K562 (cell line): ENCODE data around the gene CSNK1G2. TPM values are rescaled to one million over a fixed set of nuclear protein-coding genes. Genes with fewer than 3 reads are reported as not detected.

Source experiments
- CAMTA2 ChIP-seq: fragments of 250-450 bp; sonication (Bioruptor Pico); conservative IDR thresholded peaks from 2 replicates; pipeline ENCODE4 v1.5.1; 2022
- CBX3 ChIP-seq, 2 experiments: IDR thresholded peaks; 1 replicate in 1 of 2; 2 replicates in 1 of 2; pipeline ENCODE4 v1.6.1; 2012; ENCODE audit warnings: inconsistent platforms in 2 of 2, low read length in 2 of 2, borderline replicate concordance in 1 of 2, control low read depth in 1 of 2
- FOXJ2 ChIP-seq: fragments of 200-800 bp; sonication (Bioruptor generic); IDR thresholded peaks from 2 replicates; pipeline ENCODE4 v1.6.1; 2016; ENCODE audit warnings: missing genetic modification characterization, missing compliant biosample characterization
- FUS ChIP-seq: fragments of 200-400 bp; formaldehyde crosslinking; optimal IDR thresholded peaks from 2 replicates; pipeline ENCODE3; 2017; ENCODE audit warnings: low read depth, low read length
- HDAC8 ChIP-seq: fragments of 450-650 bp; IDR thresholded peaks from 2 replicates; pipeline ENCODE4 v1.6.1; 2016; ENCODE audit warnings: mild to moderate bottlenecking, missing genetic modification characterization, moderate library complexity, missing compliant biosample characterization
- HEY1 ChIP-seq: fragments of 250-450 bp; sonication (Bioruptor Pico); IDR thresholded peaks from 2 replicates; pipeline ENCODE4 v1.5.0; 2020; ENCODE audit warnings: mild to moderate bottlenecking, moderate library complexity, borderline replicate concordance
- MAZ ChIP-seq, 2 experiments: fragments of 450-650 bp in 1 of 2; sonication (generic) in 1 of 2; formaldehyde crosslinking; IDR thresholded peaks in 1 of 2; conservative IDR thresholded peaks in 1 of 2; 2 replicates each; pipeline versions ENCODE4 v1.4.0 to v1.5.0; 2020; ENCODE audit warnings: mild to moderate bottlenecking in 1 of 2, missing genetic modification reagents in 1 of 2
- NR4A1 ChIP-seq, 2 experiments: fragments of 250-450 bp in 1 of 2; fragments of 450-650 bp in 1 of 2; sonication (Bioruptor Pico) in 1 of 2; IDR thresholded peaks; 2 replicates each; pipeline versions ENCODE4 v1.4.0 to v1.6.1; 2016 to 2020; ENCODE audit warnings: mild to moderate bottlenecking in 2 of 2, missing compliant biosample characterization in 1 of 2, missing genetic modification characterization in 1 of 2, moderate library complexity in 1 of 2
- RNF219 ChIP-seq: fragments of 250-450 bp; sonication (Bioruptor Pico); IDR thresholded peaks from 2 replicates; pipeline ENCODE4 v1.5.0; 2022; ENCODE audit warnings: mild to moderate bottlenecking
- STAT5A ChIP-seq: IDR thresholded peaks from 2 replicates; pipeline ENCODE4 v1.6.1; 2012; ENCODE audit warnings: low read length, inconsistent platforms, borderline replicate concordance
- TAF9B ChIP-seq: fragments of 450-650 bp; IDR thresholded peaks from 2 replicates; pipeline ENCODE4 v1.6.1; 2018; ENCODE audit warnings: mild to moderate bottlenecking; ENCODE audit not compliant: partially characterized antibody
- TEAD1 ChIP-seq, 2 experiments: fragments of 450-650 bp in 1 of 2; sonication (generic) in 1 of 2; formaldehyde crosslinking; IDR thresholded peaks; 2 replicates each; pipeline versions ENCODE4 v1.4.0 to v1.8.0; 2020 to 2022; ENCODE audit warnings: mild to moderate bottlenecking in 2 of 2, missing genetic modification reagents in 1 of 2
- TSC22D4 ChIP-seq: fragments of 450-650 bp; IDR thresholded peaks from 2 replicates; pipeline ENCODE4 v1.6.1; 2016; ENCODE audit warnings: missing genetic modification characterization, missing biosample characterization, control low read depth
- XRCC5 ChIP-seq: fragments of 200-400 bp; formaldehyde crosslinking; IDR thresholded peaks from 2 replicates; pipeline ENCODE4 v1.6.1; 2017; ENCODE audit warnings: low read depth, mild to moderate bottlenecking, low read length
- ZNF133 ChIP-seq: fragments of 250-450 bp; sonication (Bioruptor Pico); IDR thresholded peaks from 2 replicates; pipeline ENCODE4 v1.4.0; 2020; ENCODE audit warnings: mild to moderate bottlenecking
- ZNF232 ChIP-seq: sonication (generic); formaldehyde crosslinking; IDR thresholded peaks from 2 replicates; pipeline ENCODE4 v1.8.0; 2022; ENCODE audit warnings: mild to moderate bottlenecking, missing genetic modification reagents
- ZNF354B ChIP-seq: fragments of 250-450 bp; sonication (Bioruptor Pico); IDR thresholded peaks from 2 replicates; pipeline ENCODE4 v1.4.0; 2020
- ZNF766 ChIP-seq: fragments of 200-800 bp; sonication (Bioruptor generic); conservative IDR thresholded peaks from 2 replicates; pipeline ENCODE4 v1.6.1; 2016; ENCODE audit warnings: missing genetic modification characterization, missing compliant biosample characterization
- polyA plus RNA-seq, 8 experiments: library from polyadenylated mRNA; depleted of rRNA in 4 of 8; stranded (reverse) in 5 of 8; unstranded in 3 of 8; fragments of >200 nt; fragmentation: Nextera tagmentation in 2 of 8; fragmentation: Illumina TruSeq in 1 of 8; extraction: Ambion mirVana in 2 of 8; extraction: Trizol in 1 of 8; gene quantifications; 2 replicates each; pipeline versions ENCODE4 v1.2.1 to v1.2.3, GENCODE V29; 2011 to 2014; ENCODE audit warnings: inconsistent platforms in 1 of 8, missing spikeins in 1 of 8
- total RNA-seq, 7 experiments: library from RNA; depleted of rRNA in 6 of 7; stranded (reverse); fragments of >200 nt in 6 of 7; fragmentation: Illumina TruSeq in 2 of 7; extraction: Trizol in 2 of 7; gene quantifications; 2 replicates each; pipeline versions ENCODE4 v1.2.1 to v1.2.3, GENCODE V29; 2011 to 2021; ENCODE audit warnings: low replicate concordance in 1 of 7
- TF ChIP-seq, protein P1 (sequence below): fragments of 150-350 bp; IDR thresholded peaks from 2 replicates; pipeline ENCODE4 v1.6.1; 2014; ENCODE audit warnings: low read depth, mild to moderate bottlenecking, low read length, borderline replicate concordance
- TF ChIP-seq, protein P2 (sequence below): fragments of 450-650 bp; conservative IDR thresholded peaks from 2 replicates; pipeline ENCODE4 v1.6.1; 2016; ENCODE audit warnings: missing genetic modification characterization, low read depth, mild to moderate bottlenecking, control low read depth, missing compliant biosample characterization

CSNK1G2 gene
- total and polyA plus RNA-seq, 9 of the 15 experiments (the other 6 are each of a cell fraction or from before 2014, with no cell fraction given): 0.48 to 119 (median 49.5) TPM

DNA sequence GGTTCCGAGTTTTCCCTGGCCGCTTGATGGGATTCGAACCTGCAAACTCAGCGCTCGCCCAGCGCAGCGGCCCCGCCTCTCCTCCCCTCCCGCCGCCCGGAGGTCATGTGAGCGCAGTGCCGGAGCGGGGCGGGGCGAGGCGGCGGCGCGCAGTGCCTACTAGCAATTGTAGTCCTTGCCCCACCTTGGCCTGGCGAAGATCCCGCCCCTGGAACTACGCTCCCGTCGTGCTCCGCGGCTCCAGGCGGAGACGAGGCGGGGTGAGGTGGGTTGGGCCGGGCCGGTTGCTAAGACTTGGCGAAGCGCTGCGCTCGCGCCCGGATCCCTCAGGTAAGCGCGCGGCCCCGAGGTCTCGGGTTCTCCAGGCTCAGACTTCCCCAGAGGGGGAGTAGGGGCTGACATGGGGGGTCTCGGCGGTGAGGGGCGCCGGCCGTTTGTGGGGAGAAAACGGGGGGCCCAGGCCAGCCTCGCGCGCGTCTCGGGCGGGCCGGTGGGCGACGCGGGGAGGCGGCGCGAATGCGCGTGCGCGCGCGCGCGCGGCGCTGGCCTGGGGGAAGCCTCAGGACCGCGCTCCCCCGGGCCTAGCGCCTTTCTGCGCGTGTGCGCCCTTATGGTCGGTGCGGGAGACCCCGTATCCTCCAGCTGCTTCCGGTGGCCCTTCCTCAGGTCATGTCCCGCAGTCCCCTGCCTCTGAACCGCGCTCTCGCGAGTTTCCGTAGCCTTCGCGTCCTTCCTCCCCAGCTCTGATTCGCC lies 35.7 kb upstream of the CSNK1G2 start, which contains the start of the genes ADAT3 and SCAMP4 (continued):
- 0 out of 2 replicates have a peak, but pooled peaks have one; percentile 62 for TF ChIP-seq HDAC8 (tag)
- no peak for TF ChIP-seq CAMTA2 (CRISPR knock-in tag)
- no peak for TF ChIP-seq HEY1 (CRISPR knock-in tag)
- TF ChIP-seq XRCC5: no peak; the same call in 1 of the 2 replicates
- peak; percentile 93 for TF ChIP-seq ZNF766 (CRISPR knock-in tag)
- TF ChIP-seq, protein P1, sequence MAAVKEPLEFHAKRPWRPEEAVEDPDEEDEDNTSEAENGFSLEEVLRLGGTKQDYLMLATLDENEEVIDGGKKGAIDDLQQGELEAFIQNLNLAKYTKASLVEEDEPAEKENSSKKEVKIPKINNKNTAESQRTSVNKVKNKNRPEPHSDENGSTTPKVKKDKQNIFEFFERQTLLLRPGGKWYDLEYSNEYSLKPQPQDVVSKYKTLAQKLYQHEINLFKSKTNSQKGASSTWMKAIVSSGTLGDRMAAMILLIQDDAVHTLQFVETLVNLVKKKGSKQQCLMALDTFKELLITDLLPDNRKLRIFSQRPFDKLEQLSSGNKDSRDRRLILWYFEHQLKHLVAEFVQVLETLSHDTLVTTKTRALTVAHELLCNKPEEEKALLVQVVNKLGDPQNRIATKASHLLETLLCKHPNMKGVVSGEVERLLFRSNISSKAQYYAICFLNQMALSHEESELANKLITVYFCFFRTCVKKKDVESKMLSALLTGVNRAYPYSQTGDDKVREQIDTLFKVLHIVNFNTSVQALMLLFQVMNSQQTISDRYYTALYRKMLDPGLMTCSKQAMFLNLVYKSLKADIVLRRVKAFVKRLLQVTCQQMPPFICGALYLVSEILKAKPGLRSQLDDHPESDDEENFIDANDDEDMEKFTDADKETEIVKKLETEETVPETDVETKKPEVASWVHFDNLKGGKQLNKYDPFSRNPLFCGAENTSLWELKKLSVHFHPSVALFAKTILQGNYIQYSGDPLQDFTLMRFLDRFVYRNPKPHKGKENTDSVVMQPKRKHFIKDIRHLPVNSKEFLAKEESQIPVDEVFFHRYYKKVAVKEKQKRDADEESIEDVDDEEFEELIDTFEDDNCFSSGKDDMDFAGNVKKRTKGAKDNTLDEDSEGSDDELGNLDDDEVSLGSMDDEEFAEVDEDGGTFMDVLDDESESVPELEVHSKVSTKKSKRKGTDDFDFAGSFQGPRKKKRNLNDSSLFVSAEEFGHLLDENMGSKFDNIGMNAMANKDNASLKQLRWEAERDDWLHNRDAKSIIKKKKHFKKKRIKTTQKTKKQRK: no peak
- TF ChIP-seq STAT5A: no peak
- TF ChIP-seq FOXJ2 (tag): no peak
- TF ChIP-seq TAF9B: no peak
- TF ChIP-seq CBX3 (IDR thresholded peaks at IDR 0.05; ENCODE audit: borderline replicate concordance in 1 of 2, low read length in 2 of 2): peak in 1 of 2 experiments; percentile 55; a peak in 1 of 3 replicates
- TF ChIP-seq FUS: no peak
- no peak for TF ChIP-seq ZNF133 (CRISPR knock-in tag)
- no peak for TF ChIP-seq NR4A1 (CRISPR knock-in tag; IDR thresholded peaks at IDR 0.05)
- peak; percentile 75; the same call in 1 of the 2 replicates for TF ChIP-seq NR4A1 (tag; IDR thresholded peaks at IDR 0.05)
- TF ChIP-seq ZNF354B (CRISPR knock-in tag): no peak
- no peak for TF ChIP-seq ZNF232 (CRISPR knock-in tag)
- peak; percentile 98 to 100 for TF ChIP-seq MAZ (CRISPR knock-in tag; conservative IDR thresholded peaks at IDR 0.05 in 1 of 2, IDR thresholded peaks at IDR 0.05 in 1 of 2)
- TF ChIP-seq RNF219 (CRISPR knock-in tag): no peak
- TF ChIP-seq, protein P2, sequence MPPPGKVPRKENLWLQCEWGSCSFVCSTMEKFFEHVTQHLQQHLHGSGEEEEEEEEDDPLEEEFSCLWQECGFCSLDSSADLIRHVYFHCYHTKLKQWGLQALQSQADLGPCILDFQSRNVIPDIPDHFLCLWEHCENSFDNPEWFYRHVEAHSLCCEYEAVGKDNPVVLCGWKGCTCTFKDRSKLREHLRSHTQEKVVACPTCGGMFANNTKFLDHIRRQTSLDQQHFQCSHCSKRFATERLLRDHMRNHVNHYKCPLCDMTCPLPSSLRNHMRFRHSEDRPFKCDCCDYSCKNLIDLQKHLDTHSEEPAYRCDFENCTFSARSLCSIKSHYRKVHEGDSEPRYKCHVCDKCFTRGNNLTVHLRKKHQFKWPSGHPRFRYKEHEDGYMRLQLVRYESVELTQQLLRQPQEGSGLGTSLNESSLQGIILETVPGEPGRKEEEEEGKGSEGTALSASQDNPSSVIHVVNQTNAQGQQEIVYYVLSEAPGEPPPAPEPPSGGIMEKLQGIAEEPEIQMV (tag): no peak
- TF ChIP-seq TEAD1 (CRISPR knock-in tag; IDR thresholded peaks at IDR 0.05): peak in 1 of 2 experiments; percentile 56; a peak in 1 of 4 replicates
- TF ChIP-seq TSC22D4 (tag): no peak
